Forelimb muscle (tissue), 1 donor: ENCODE measurements around the gene KRTAP4-4. TPM values are rescaled to one million over a fixed set of nuclear protein-coding genes. Genes with fewer than 3 reads are reported as not detected.

Source experiments
- DNase-seq: peaks from one replicate; pipeline ENCODE4 v3.0.0-alpha.2; 2013; ENCODE audit warnings: low read depth
- polyA plus RNA-seq: library from polyadenylated mRNA; unstranded; fragments of 120-200 nt; gene quantifications from one replicate; pipeline ENCODE4 v1.2.1, GENCODE V29; 2013; ENCODE audit not compliant: insufficient read length

Gene KRTAP4-4
- polyA plus RNA-seq, 1 donor = not detected

DNA sequence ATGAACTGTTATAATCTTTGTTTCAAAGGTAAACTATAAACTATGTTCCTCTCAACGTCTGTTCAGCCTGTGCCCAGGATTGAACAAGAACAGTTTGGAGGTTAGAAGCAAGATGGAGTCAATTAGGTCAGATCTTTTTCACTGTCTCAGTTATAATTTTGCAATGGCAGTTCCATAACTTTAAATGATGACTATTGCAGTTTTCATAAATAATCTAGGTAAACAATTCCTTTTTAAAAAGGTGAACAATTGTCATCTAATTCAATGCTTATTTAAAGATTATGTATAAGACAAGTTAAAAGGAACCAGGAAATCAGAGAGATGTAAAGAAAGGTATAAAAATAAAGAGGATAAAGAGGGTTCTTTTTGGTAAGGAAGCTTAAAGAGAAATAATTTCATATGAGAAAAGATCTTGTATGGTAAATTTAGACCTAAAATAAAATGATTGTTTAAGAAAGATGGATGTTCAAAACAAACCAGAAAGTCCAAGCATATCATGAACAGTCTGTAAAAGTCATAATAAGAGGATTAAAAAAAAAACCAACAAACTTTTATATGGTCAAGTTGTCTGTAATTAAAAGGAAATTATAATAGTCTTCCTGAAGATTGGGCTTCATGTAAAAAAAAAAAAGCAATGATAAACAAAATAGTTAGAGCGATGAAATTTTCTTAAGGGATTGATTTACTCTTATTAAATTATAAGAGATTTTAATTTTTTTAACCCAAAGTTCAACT, 49.2 kb downstream of the KRTAP4-4 start:
- no peak for DNase-seq

Other genes with a start within 250 kb of the KRTAP4-4 start
- 0.19 TPM for gene KRT23, start 223.1 kb downstream of the KRTAP4-4 start, polyA plus RNA-seq
- 7.2 TPM for gene KRT39, start 193.8 kb downstream of the KRTAP4-4 start, polyA plus RNA-seq
- 10.9 TPM for gene KRT40, start 176.4 kb downstream of the KRTAP4-4 start, polyA plus RNA-seq
- not detected for gene KRTAP3-3, start 166.6 kb downstream of the KRTAP4-4 start, polyA plus RNA-seq
- 0.52 TPM for gene KRTAP3-2, start 160.8 kb downstream of the KRTAP4-4 start, polyA plus RNA-seq
- gene KRTAP3-1, start 151.6 kb downstream of the KRTAP4-4 start, polyA plus RNA-seq = not detected
- gene KRTAP1-5, start 133.5 kb downstream of the KRTAP4-4 start, polyA plus RNA-seq = not detected
- gene KRTAP1-4, start 130.6 kb downstream of the KRTAP4-4 start, polyA plus RNA-seq = not detected
- gene KRTAP1-3, start 125.9 kb downstream of the KRTAP4-4 start, polyA plus RNA-seq = not detected
- gene KRTAP1-1, start 119.3 kb downstream of the KRTAP4-4 start, polyA plus RNA-seq = not detected
- gene KRTAP2-1, start 113.4 kb downstream of the KRTAP4-4 start, polyA plus RNA-seq = not detected
- gene KRTAP2-2, start 105.5 kb downstream of the KRTAP4-4 start, polyA plus RNA-seq = not detected
- gene KRTAP2-3, start 100.6 kb downstream of the KRTAP4-4 start, polyA plus RNA-seq = not detected
- not detected for gene KRTAP2-4, start 94.9 kb downstream of the KRTAP4-4 start, polyA plus RNA-seq
- not detected for gene KRTAP4-7, start 76.6 kb downstream of the KRTAP4-4 start, polyA plus RNA-seq
- gene KRTAP4-8, start 62.6 kb downstream of the KRTAP4-4 start, polyA plus RNA-seq = not detected
- gene KRTAP4-16, start 58.5 kb downstream of the KRTAP4-4 start, polyA plus RNA-seq = not detected
- gene KRTAP4-9, start 55.4 kb downstream of the KRTAP4-4 start, polyA plus RNA-seq = not detected
- gene KRTAP4-11, start 42.4 kb downstream of the KRTAP4-4 start, polyA plus RNA-seq = not detected
- gene KRTAP4-12, start 36.6 kb downstream of the KRTAP4-4 start, polyA plus RNA-seq = not detected
- not detected for gene KRTAP4-6, start 20.2 kb downstream of the KRTAP4-4 start, polyA plus RNA-seq
- gene KRTAP4-5, start 10.9 kb downstream of the KRTAP4-4 start, polyA plus RNA-seq = not detected
- not detected for gene KRTAP4-3, start 7.5 kb upstream of the KRTAP4-4 start, polyA plus RNA-seq
- not detected for gene KRTAP4-2, start 17.5 kb upstream of the KRTAP4-4 start, polyA plus RNA-seq
- gene KRTAP4-1, start 24.2 kb upstream of the KRTAP4-4 start, polyA plus RNA-seq = not detected
- not detected for gene KRTAP9-1, start 29.1 kb upstream of the KRTAP4-4 start, polyA plus RNA-seq
- gene KRTAP9-2, start 65.9 kb upstream of the KRTAP4-4 start, polyA plus RNA-seq = not detected
- not detected for gene KRTAP9-3, start 71.7 kb upstream of the KRTAP4-4 start, polyA plus RNA-seq
- not detected for gene KRTAP9-8, start 77.3 kb upstream of the KRTAP4-4 start, polyA plus RNA-seq
- not detected for gene KRTAP9-4, start 88.9 kb upstream of the KRTAP4-4 start, polyA plus RNA-seq
- gene KRTAP9-9, start 94.6 kb upstream of the KRTAP4-4 start, polyA plus RNA-seq = not detected
- gene KRTAP9-6, start 104.6 kb upstream of the KRTAP4-4 start, polyA plus RNA-seq = 0.22 TPM
- gene KRTAP9-7, start 115.0 kb upstream of the KRTAP4-4 start, polyA plus RNA-seq = not detected
- gene KRTAP29-1, start 142.1 kb upstream of the KRTAP4-4 start, polyA plus RNA-seq = not detected
- gene KRTAP16-1, start 148.6 kb upstream of the KRTAP4-4 start, polyA plus RNA-seq = not detected
- not detected for gene KRTAP17-1, start 155.0 kb upstream of the KRTAP4-4 start, polyA plus RNA-seq
- not detected for gene KRT33A, start 190.1 kb upstream of the KRTAP4-4 start, polyA plus RNA-seq
- gene KRT33B, start 209.1 kb upstream of the KRTAP4-4 start, polyA plus RNA-seq = not detected
- not detected for gene KRT34, start 221.6 kb upstream of the KRTAP4-4 start, polyA plus RNA-seq
- gene KRT31, start 236.9 kb upstream of the KRTAP4-4 start, polyA plus RNA-seq = 5.9 TPM